HepG2 (cell line): Measurements from ENCODE around the gene SPINK4. TPM values are rescaled to one million over a fixed set of nuclear protein-coding genes. Genes with fewer than 3 reads are reported as not detected.
A peak's percentile ranks its signal among the peaks of the same experiment; 100 is the strongest.

Experiments used
- KLF16 ChIP-seq, 2 experiments: sonication (generic) in 1 of 2; formaldehyde crosslinking in 1 of 2; IDR thresholded peaks; 2 replicates each; pipeline versions ENCODE4 v1.6.1 to v1.8.0; 2016 to 2023; ENCODE audit warnings: missing genetic modification reagents in 2 of 2, missing compliant biosample characterization in 1 of 2
- KLF9 ChIP-seq: IDR thresholded peaks from 2 replicates; pipeline ENCODE4 v1.6.1; 2016; ENCODE audit warnings: low read depth
- MLLT10 ChIP-seq: sonication (generic); formaldehyde crosslinking; IDR thresholded peaks from 2 replicates; pipeline ENCODE4 v1.4.0; 2020; ENCODE audit warnings: missing genetic modification reagents
- SMAD1 ChIP-seq: sonication (generic); formaldehyde crosslinking; IDR thresholded peaks from 2 replicates; pipeline ENCODE4 v1.4.0; 2020; ENCODE audit warnings: missing genetic modification reagents, low read depth, mild to moderate bottlenecking, borderline replicate concordance
- SMARCE1 ChIP-seq: fragments of 450-650 bp; IDR thresholded peaks from 2 replicates; pipeline ENCODE4 v1.6.1; 2017; ENCODE audit warnings: borderline replicate concordance
- SOX13 ChIP-seq, 3 experiments: fragments of 450-650 bp in 1 of 3; sonication (generic) in 1 of 3; formaldehyde crosslinking in 1 of 3; IDR thresholded peaks in 2 of 3; conservative IDR thresholded peaks in 1 of 3; 2 replicates each; pipeline versions ENCODE4 v1.5.0 to v1.6.1; 2016 to 2020; ENCODE audit warnings: antibody characterized with exemption in 1 of 3, mild to moderate bottlenecking in 1 of 3, missing compliant biosample characterization in 1 of 3, missing genetic modification reagents in 1 of 3, moderate library complexity in 1 of 3
- TBP ChIP-seq: sonication (generic); formaldehyde crosslinking; IDR thresholded peaks from 2 replicates; pipeline ENCODE4 v1.5.0; 2020; ENCODE audit warnings: missing genetic modification reagents
- XBP1 ChIP-seq: sonication (generic); formaldehyde crosslinking; IDR thresholded peaks from 2 replicates; pipeline ENCODE4 v1.5.0; 2020; ENCODE audit warnings: missing genetic modification reagents
- ZBTB8A ChIP-seq: sonication (generic); formaldehyde crosslinking; IDR thresholded peaks from 2 replicates; pipeline ENCODE4 v1.4.0; 2020; ENCODE audit warnings: mild to moderate bottlenecking, low read depth, missing genetic modification reagents, borderline replicate concordance
- polyA plus RNA-seq, 8 experiments: library from polyadenylated mRNA; depleted of rRNA in 3 of 8; stranded (reverse) in 7 of 8; unstranded in 1 of 8; fragments of >200 nt; fragmentation: Illumina TruSeq in 4 of 8; extraction: Trizol in 4 of 8; gene quantifications; 2 replicates each; pipeline versions ENCODE4 v1.2.1 to v1.2.3, GENCODE V29; 2011 to 2016; ENCODE audit warnings: low read depth in 4 of 8, missing spikeins in 1 of 8, mixed read lengths in 1 of 8; ENCODE audit not compliant: insufficient read depth in 1 of 8
- total RNA-seq, 5 experiments: library from RNA; depleted of rRNA; stranded (reverse); fragments of >200 nt; fragmentation: Illumina TruSeq; extraction: Trizol; gene quantifications; 2 replicates each; pipeline ENCODE4 v1.2.3, GENCODE V29; 2016; ENCODE audit warnings: low read depth in 1 of 5
- TF ChIP-seq, protein P1 (sequence below): fragments of 450-650 bp; IDR thresholded peaks from 2 replicates; pipeline ENCODE4 v1.6.1; 2017; ENCODE audit warnings: mild to moderate bottlenecking
- TF ChIP-seq, protein P2 (sequence below): sonication (generic); formaldehyde crosslinking; IDR thresholded peaks from 2 replicates; pipeline ENCODE4 v1.9.0; 2021; ENCODE audit warnings: missing genetic modification reagents, borderline replicate concordance
- TF ChIP-seq, protein P3 (sequence below): sonication (generic); formaldehyde crosslinking; IDR thresholded peaks from 2 replicates; pipeline ENCODE4 v1.5.0; 2020; ENCODE audit warnings: missing genetic modification reagents
- TF ChIP-seq, protein P4 (sequence below): IDR thresholded peaks from 2 replicates; pipeline ENCODE4 v1.6.1; 2012; ENCODE audit warnings: low read length, improper control_type of control experiment

SPINK4 gene
- total and polyA plus RNA-seq, 2 of the 13 experiments (the other 11 are each of a cell fraction or from before 2014, with no cell fraction given), result 0.53 to 3.4 TPM

DNA sequence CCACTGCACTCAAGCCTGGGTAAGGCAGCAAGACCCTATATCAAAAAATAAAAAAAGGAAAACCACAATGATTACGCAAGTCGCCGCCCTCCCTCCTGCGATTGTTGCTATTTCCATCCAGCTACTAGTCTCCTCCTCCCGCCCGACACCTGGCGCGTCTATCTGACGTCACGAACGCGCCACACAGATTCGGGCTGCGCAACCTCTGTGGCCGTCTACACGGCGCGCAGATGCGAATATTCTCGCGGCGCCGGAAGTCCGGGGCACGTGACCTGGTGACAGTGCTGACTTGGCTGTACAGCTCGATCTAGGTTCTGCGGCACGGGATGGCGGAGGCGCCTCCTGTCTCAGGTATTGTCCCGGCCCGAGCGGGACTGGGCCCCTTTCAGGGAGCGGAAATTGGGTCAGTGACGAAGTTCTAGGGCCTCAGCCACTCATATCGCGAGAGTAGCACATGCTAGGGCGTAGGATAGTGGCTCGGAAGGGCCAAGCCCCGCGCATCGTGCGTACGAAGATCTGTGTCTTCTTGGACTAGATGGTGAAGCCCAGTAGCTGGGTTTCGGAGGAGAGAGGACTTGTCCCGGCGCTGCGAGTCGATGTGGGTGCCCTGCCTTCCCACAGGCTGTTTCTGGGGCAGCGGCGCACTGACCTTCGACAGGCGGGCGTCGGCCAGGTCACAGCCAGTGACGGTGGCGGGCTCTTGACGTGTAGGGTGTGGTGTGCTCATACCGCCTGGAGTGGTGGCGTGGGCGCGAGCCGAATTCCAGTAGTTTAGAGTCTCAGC is 50.5 kb downstream of the SPINK4 start, which contains the start of gene NFX1 (continued):
- TF ChIP-seq ZBTB8A (CRISPR knock-in tag), result peak; percentile 50; the same call in 1 of the 2 replicates
- peak; percentile 10; the same call in 1 of the 2 replicates for TF ChIP-seq SOX13 (IDR thresholded peaks at IDR 0.05)
- TF ChIP-seq SOX13 (CRISPR knock-in tag; conservative IDR thresholded peaks at IDR 0.05 in 1 of 2, IDR thresholded peaks at IDR 0.05 in 1 of 2), result peak; percentile 39 to 44; a peak in 1 of 4 replicates
- TF ChIP-seq TBP (CRISPR knock-in tag), result 0 out of 2 replicates have a peak, but pooled peaks have one; percentile 59
- TF ChIP-seq, protein P1, sequence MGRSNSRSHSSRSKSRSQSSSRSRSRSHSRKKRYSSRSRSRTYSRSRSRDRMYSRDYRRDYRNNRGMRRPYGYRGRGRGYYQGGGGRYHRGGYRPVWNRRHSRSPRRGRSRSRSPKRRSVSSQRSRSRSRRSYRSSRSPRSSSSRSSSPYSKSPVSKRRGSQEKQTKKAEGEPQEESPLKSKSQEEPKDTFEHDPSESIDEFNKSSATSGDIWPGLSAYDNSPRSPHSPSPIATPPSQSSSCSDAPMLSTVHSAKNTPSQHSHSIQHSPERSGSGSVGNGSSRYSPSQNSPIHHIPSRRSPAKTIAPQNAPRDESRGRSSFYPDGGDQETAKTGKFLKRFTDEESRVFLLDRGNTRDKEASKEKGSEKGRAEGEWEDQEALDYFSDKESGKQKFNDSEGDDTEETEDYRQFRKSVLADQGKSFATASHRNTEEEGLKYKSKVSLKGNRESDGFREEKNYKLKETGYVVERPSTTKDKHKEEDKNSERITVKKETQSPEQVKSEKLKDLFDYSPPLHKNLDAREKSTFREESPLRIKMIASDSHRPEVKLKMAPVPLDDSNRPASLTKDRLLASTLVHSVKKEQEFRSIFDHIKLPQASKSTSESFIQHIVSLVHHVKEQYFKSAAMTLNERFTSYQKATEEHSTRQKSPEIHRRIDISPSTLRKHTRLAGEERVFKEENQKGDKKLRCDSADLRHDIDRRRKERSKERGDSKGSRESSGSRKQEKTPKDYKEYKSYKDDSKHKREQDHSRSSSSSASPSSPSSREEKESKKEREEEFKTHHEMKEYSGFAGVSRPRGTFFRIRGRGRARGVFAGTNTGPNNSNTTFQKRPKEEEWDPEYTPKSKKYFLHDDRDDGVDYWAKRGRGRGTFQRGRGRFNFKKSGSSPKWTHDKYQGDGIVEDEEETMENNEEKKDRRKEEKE, result no peak
- TF ChIP-seq, protein P2, sequence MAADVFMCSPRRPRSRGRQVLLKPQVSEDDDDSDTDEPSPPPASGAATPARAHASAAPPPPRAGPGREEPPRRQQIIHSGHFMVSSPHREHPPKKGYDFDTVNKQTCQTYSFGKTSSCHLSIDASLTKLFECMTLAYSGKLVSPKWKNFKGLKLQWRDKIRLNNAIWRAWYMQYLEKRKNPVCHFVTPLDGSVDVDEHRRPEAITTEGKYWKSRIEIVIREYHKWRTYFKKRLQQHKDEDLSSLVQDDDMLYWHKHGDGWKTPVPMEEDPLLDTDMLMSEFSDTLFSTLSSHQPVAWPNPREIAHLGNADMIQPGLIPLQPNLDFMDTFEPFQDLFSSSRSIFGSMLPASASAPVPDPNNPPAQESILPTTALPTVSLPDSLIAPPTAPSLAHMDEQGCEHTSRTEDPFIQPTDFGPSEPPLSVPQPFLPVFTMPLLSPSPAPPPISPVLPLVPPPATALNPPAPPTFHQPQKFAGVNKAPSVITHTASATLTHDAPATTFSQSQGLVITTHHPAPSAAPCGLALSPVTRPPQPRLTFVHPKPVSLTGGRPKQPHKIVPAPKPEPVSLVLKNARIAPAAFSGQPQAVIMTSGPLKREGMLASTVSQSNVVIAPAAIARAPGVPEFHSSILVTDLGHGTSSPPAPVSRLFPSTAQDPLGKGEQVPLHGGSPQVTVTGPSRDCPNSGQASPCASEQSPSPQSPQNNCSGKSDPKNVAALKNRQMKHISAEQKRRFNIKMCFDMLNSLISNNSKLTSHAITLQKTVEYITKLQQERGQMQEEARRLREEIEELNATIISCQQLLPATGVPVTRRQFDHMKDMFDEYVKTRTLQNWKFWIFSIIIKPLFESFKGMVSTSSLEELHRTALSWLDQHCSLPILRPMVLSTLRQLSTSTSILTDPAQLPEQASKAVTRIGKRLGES (CRISPR knock-in tag), result peak; percentile 29; the same call in 1 of the 2 replicates
- TF ChIP-seq, protein P3, sequence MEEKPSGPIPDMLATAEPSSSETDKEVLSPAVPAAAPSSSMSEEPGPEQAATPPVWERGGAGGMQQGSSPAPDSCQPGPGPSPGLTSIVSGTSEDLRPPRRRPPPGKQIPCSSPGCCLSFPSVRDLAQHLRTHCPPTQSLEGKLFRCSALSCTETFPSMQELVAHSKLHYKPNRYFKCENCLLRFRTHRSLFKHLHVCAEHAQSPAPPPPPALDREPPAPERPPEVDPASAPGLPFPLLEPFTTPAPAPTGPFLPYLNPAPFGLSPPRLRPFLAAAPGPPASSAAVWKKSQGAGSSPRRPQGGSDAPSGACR (CRISPR knock-in tag), result no peak
- TF ChIP-seq, protein P4, sequence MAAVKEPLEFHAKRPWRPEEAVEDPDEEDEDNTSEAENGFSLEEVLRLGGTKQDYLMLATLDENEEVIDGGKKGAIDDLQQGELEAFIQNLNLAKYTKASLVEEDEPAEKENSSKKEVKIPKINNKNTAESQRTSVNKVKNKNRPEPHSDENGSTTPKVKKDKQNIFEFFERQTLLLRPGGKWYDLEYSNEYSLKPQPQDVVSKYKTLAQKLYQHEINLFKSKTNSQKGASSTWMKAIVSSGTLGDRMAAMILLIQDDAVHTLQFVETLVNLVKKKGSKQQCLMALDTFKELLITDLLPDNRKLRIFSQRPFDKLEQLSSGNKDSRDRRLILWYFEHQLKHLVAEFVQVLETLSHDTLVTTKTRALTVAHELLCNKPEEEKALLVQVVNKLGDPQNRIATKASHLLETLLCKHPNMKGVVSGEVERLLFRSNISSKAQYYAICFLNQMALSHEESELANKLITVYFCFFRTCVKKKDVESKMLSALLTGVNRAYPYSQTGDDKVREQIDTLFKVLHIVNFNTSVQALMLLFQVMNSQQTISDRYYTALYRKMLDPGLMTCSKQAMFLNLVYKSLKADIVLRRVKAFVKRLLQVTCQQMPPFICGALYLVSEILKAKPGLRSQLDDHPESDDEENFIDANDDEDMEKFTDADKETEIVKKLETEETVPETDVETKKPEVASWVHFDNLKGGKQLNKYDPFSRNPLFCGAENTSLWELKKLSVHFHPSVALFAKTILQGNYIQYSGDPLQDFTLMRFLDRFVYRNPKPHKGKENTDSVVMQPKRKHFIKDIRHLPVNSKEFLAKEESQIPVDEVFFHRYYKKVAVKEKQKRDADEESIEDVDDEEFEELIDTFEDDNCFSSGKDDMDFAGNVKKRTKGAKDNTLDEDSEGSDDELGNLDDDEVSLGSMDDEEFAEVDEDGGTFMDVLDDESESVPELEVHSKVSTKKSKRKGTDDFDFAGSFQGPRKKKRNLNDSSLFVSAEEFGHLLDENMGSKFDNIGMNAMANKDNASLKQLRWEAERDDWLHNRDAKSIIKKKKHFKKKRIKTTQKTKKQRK, result no peak
- TF ChIP-seq SMARCE1, result no peak
- 0 out of 2 replicates have a peak, but pooled peaks have one; percentile 41 for TF ChIP-seq MLLT10 (CRISPR knock-in tag)
- peak; percentile 48; the same call in 1 of the 2 replicates for TF ChIP-seq KLF9 (CRISPR knock-in tag)
- 0 out of 2 replicates have a peak, but pooled peaks have one; percentile 50 for TF ChIP-seq XBP1 (CRISPR knock-in tag)
- TF ChIP-seq SMAD1, result peak; percentile 82; the same call in 1 of the 2 replicates
- peak in 1 of 2 experiments; percentile 90; a peak in 2 of 4 replicates for TF ChIP-seq KLF16 (CRISPR knock-in tag; IDR thresholded peaks at IDR 0.05)
